OCI-M1 (cell line): ENCODE measurements around the gene MEGF11.
A peak's percentile ranks its signal among the peaks of the same experiment; 100 is the strongest.

Source experiments
- DNase-seq: peaks from one replicate; lab custom pipeline; 2025; lab: John Stamatoyannopoulos, UW

Gene MEGF11

GRCh38 chr15:66092053-66093016 is 161.2 kb downstream of the MEGF11 start:
- DNase-seq = no peak

GRCh38 chr15:66089509-66089908 is 164.0 kb downstream of the MEGF11 start:
- no peak for DNase-seq

- no peak for DNase-seq
These were observed 164.5 kb downstream of the MEGF11 start for GRCh38 chr15:66089049-66089448.

GRCh38 chr15:66085128-66085527 is 168.4 kb downstream of the MEGF11 start:
- peak; percentile 8 for DNase-seq

- DNase-seq = no peak
These were observed 168.8 kb downstream of the MEGF11 start for GRCh38 chr15:66084704-66085103.

- no peak for DNase-seq
These were observed 172.7 kb downstream of the MEGF11 start for GRCh38 chr15:66080717-66081398.

- no peak for DNase-seq
These were observed 174.6 kb downstream of the MEGF11 start for GRCh38 chr15:66078929-66079275.

- DNase-seq = no peak
These were observed 175.2 kb downstream of the MEGF11 start for GRCh38 chr15:66078196-66078928.

GRCh38 chr15:66077320-66077663 is 176.3 kb downstream of the MEGF11 start:
- no peak for DNase-seq

GRCh38 chr15:66076591-66077319 is 176.8 kb downstream of the MEGF11 start:
- no peak for DNase-seq

GRCh38 chr15:66075947-66076346 is 177.6 kb downstream of the MEGF11 start:
- no peak for DNase-seq

- no peak for DNase-seq
These were observed 180.8 kb downstream of the MEGF11 start for GRCh38 chr15:66072616-66073361.

- DNase-seq = no peak
These were observed 181.6 kb downstream of the MEGF11 start for GRCh38 chr15:66071921-66072295.

- DNase-seq = no peak
These were observed 182.2 kb downstream of the MEGF11 start for GRCh38 chr15:66071160-66071920.

GRCh38 chr15:66070220-66070934 is 183.2 kb downstream of the MEGF11 start:
- DNase-seq = no peak

- no peak for DNase-seq
These were observed 183.8 kb downstream of the MEGF11 start for GRCh38 chr15:66069751-66070150.

GRCh38 chr15:66068801-66069200 is 184.7 kb downstream of the MEGF11 start:
- DNase-seq = no peak

GRCh38 chr15:66067687-66068086 is 185.9 kb downstream of the MEGF11 start:
- no peak for DNase-seq

- no peak for DNase-seq
These were observed 187.1 kb downstream of the MEGF11 start for GRCh38 chr15:66066481-66066880.

- no peak for DNase-seq
These were observed 187.5 kb downstream of the MEGF11 start for GRCh38 chr15:66066005-66066404.
